ENCODE measurements around the gene LRFN4. TPM values are rescaled to one million over a fixed set of nuclear protein-coding genes. Genes with fewer than 3 reads are reported as not detected.

The LRFN4 gene
- total and polyA plus RNA-seq, 2 of the 8 experiments (the other 6 are each of a cell fraction or from before 2014, with no cell fraction given), result 49.8 to 64.3 TPM

- H2BK120ac ChIP-seq (replicated peaks; ENCODE audit: low read depth, low read length), result no peak overlapping the region
- TF ChIP-seq GABPA (IDR thresholded peaks at IDR 0.05; ENCODE audit: borderline replicate concordance, insufficient read depth, low read length), result no peak
- no peak for TF ChIP-seq SIRT6 (IDR thresholded peaks at IDR 0.05; ENCODE audit: low read length)
- TF ChIP-seq, protein P1, sequence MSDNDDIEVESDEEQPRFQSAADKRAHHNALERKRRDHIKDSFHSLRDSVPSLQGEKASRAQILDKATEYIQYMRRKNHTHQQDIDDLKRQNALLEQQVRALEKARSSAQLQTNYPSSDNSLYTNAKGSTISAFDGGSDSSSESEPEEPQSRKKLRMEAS (IDR thresholded peaks at IDR 0.05), result no peak
- TF ChIP-seq POLR2A (IDR thresholded peaks at IDR 0.05; ENCODE audit: control extremely low read depth in 1 of 2, low read depth in 2 of 2, low read length in 2 of 2), result no peak
- TF ChIP-seq CREB1 (IDR thresholded peaks at IDR 0.05), result no peak
- TF ChIP-seq ASH2L (IDR thresholded peaks at IDR 0.05; ENCODE audit: low read length), result no peak
- no peak for TF ChIP-seq YY1 (IDR thresholded peaks at IDR 0.05; ENCODE audit: low read depth, low read length)
- TF ChIP-seq CEBPB (IDR thresholded peaks at IDR 0.05; ENCODE audit: low read depth, low read length), result no peak
- TF ChIP-seq SRF (IDR thresholded peaks at IDR 0.05; ENCODE audit: low read depth, low read length), result no peak
- TF ChIP-seq TEAD4 (IDR thresholded peaks at IDR 0.05; ENCODE audit: low read depth, low read length), result no peak
- no peak for TF ChIP-seq SP2 (IDR thresholded peaks at IDR 0.05; ENCODE audit: low read length)
- TF ChIP-seq CTBP2 (IDR thresholded peaks at IDR 0.05; ENCODE audit: borderline replicate concordance, insufficient read depth, insufficient read length, low read length), result no peak
- no peak for TF ChIP-seq FOSL1 (IDR thresholded peaks at IDR 0.05; ENCODE audit: insufficient read depth, low read depth, low read length)
- TF ChIP-seq TBP (IDR thresholded peaks at IDR 0.05; ENCODE audit: low read depth, low read length), result no peak
These were observed 12.7 kb downstream of the LRFN4 start for GRCh38 chr11:66869567-66869870.

More at GRCh38 chr11:66869567-66869870, 12.7 kb downstream of the LRFN4 start:
- Histone ChIP-seq H3K27ac (ENCODE audit: low read depth, low read length) (no peak overlapping the region), H3K9me3 (ENCODE audit: insufficient read depth in 2 of 2, low read depth in 1 of 2, low read length in 1 of 2) (no peaks in the 10 kb centered on the region), H3K4me2 (ENCODE audit: insufficient read depth in 1 of 2, low read depth in 2 of 2, low read length in 2 of 2) (no peak overlapping the region), H4K20me1 (replicated peaks in 1 of 2; ENCODE audit: control insufficient read depth in 1 of 2, insufficient read depth in 2 of 2, low read length in 2 of 2) (peaks cover 0 to 2% of the 10 kb centered on the region in 2 experiments), H4K5ac (ENCODE audit: insufficient read length, low read depth, low read length) (no peak overlapping the region), H4K91ac (replicated peaks; ENCODE audit: insufficient read length, low read length) (peak overlapping the region; percentile 3), H3K23ac (ENCODE audit: insufficient read length) (no peak overlapping the region), H3K4me3 (ENCODE audit: extremely low read depth in 1 of 4, insufficient read depth in 2 of 4, low read depth in 3 of 4, low read length in 4 of 4) (no peak overlapping the region), H2BK20ac (ENCODE audit: low read length) (no peak overlapping the region), H3K56ac (replicated peaks; ENCODE audit: insufficient read length, low read depth, low read length) (no peak overlapping the region), H3K27me3 (replicated peaks in 1 of 4; ENCODE audit: control insufficient read depth in 3 of 4, extremely low read depth in 1 of 4, insufficient read depth in 3 of 4, low read length in 3 of 4) (no peaks in the 10 kb centered on the region), H2AK5ac (ENCODE audit: low read depth, low read length) (peak overlapping the region; percentile 60; the same call in 1 of the 2 replicates), H4K8ac (ENCODE audit: extremely low read depth, insufficient read depth, low read length) (no peak overlapping the region), H3K79me2 (ENCODE audit: control insufficient read depth in 1 of 2, insufficient read depth in 2 of 2, low read length in 2 of 2) (no peaks in the 10 kb centered on the region), H2BK12ac (ENCODE audit: low read depth, low read length) (0 out of 2 replicates have a peak overlapping the region, but pooled peaks have one; percentile 39), H2AFZ (ENCODE audit: low read length) (no peak overlapping the region), H3K79me1 (ENCODE audit: low read depth, low read length) (no peaks in the 10 kb centered on the region), H3K4ac (replicated peaks; ENCODE audit: insufficient read length, low read depth, low read length) (no peak overlapping the region), H2BK15ac (ENCODE audit: low read length) (no peak overlapping the region), H2BK5ac (ENCODE audit: low read depth, low read length) (no peak overlapping the region), H3K18ac (ENCODE audit: extremely low read depth, low read length) (no peak overlapping the region), H3K36me3 (ENCODE audit: control insufficient read depth in 2 of 4, insufficient read depth in 4 of 4, low read length in 3 of 4) (0 out of 8 replicates have a peak, but pooled peaks cover 0 to 2% (median 0%) of the 10 kb centered on the region in 4 experiments), H3K4me1 (replicated peaks in 1 of 4; ENCODE audit: control insufficient read depth in 3 of 4, insufficient read depth in 4 of 4, low read length in 3 of 4) (peaks cover 0 to 12% (median 2%) of the 10 kb centered on the region in 4 experiments; a peak in 5 of 7 replicates), H3K23me2 (ENCODE audit: low read depth, low read length) (no peaks in the 10 kb centered on the region), H3K9ac (replicated peaks in 1 of 4; ENCODE audit: extremely low read depth in 1 of 4, low read depth in 3 of 4, low read length in 3 of 4) (no peak overlapping the region), H3K14ac (ENCODE audit: insufficient read length) (no peak overlapping the region)
- ChIA-PET CTCF (ENCODE audit: partially characterized antibody) (interaction anchor here (1.0 to 13.8 kb wide), 9 partner anchors 9 to 152 kb away, joined by 3 to 199 read pairs (median 4); partner anchors contain the start of gene RCE1), POLR2A (ENCODE audit: partially characterized antibody) (interaction anchor here (2.2 kb wide), 1 partner anchor 14 kb away, joined by 7 read pairs; no protein-coding TSS in a partner anchor)
- no peak for FAIRE-seq
- 91% methylated on average over 9 of the region's 9 CpGs; no CpG with 5 or more reads in 1 of the 2 experiments for WGBS, 2 experiments (ENCODE audit: extremely low coverage in 1 of 2, insufficient coverage in 1 of 2, insufficient read length in 1 of 2, insufficient replicate concordance in 2 of 2, low coverage in 1 of 2, low lambda C conversion rate in 2 of 2, missing lambda C conversion rate in 1 of 2)
- no peak for DNase-seq (ENCODE audit: low read depth in 1 of 2, low spot score in 2 of 2)

Measured in H1 (cell line).